Fibroblast of skin of left biceps (primary cell): Measurements from ENCODE around the gene TMOD1.
"Not testable (repeated sequence)": the region's sequence is repeated elsewhere in the genome, so short reads cannot be mapped to it uniquely, and the experiment has no call there.

Source experiments
- DNase-seq, 2 experiments: peaks; one replicate each; pipeline ENCODE4 v3.0.0-alpha.2; 2013; ENCODE audit warnings: low read depth in 2 of 2

TMOD1 gene

GRCh38 chr9:97567894-97568202 is 66.4 kb downstream of the TMOD1 start:
- no peak for DNase-seq

- no peak for DNase-seq
These were observed 67.2 kb downstream of the TMOD1 start for GRCh38 chr9:97568461-97569275.

GRCh38 chr9:97570899-97571298 is 69.4 kb downstream of the TMOD1 start:
- DNase-seq = no peak

GRCh38 chr9:97571664-97572063 is 70.2 kb downstream of the TMOD1 start:
- no peak for DNase-seq

GRCh38 chr9:97572196-97572891 is 70.9 kb downstream of the TMOD1 start:
- DNase-seq = no peak

- DNase-seq = no peak
These were observed 71.5 kb downstream of the TMOD1 start for GRCh38 chr9:97572892-97573365.

- DNase-seq = no peak
These were observed 72.1 kb downstream of the TMOD1 start for GRCh38 chr9:97573482-97574073.

GRCh38 chr9:97574101-97574571 is 72.7 kb downstream of the TMOD1 start:
- not testable (repeated sequence) for DNase-seq

- not testable (repeated sequence) for DNase-seq
These were observed 73.6 kb downstream of the TMOD1 start for GRCh38 chr9:97574921-97575672.

- no peak for DNase-seq
These were observed 74.3 kb downstream of the TMOD1 start for GRCh38 chr9:97575673-97576200.

GRCh38 chr9:97577051-97577450 is 75.6 kb downstream of the TMOD1 start:
- DNase-seq = no peak

- DNase-seq = no peak
These were observed 77.4 kb downstream of the TMOD1 start for GRCh38 chr9:97578846-97579245.

GRCh38 chr9:97579914-97580313 is 78.4 kb downstream of the TMOD1 start:
- no peak for DNase-seq

GRCh38 chr9:97581590-97581989 is 80.1 kb downstream of the TMOD1 start:
- not testable (repeated sequence) for DNase-seq

- not testable (repeated sequence) for DNase-seq
These were observed 83.3 kb downstream of the TMOD1 start for GRCh38 chr9:97584778-97585177.

GRCh38 chr9:97586909-97587308 is 85.4 kb downstream of the TMOD1 start:
- not testable (repeated sequence) for DNase-seq

- no peak for DNase-seq
These were observed 90.1 kb downstream of the TMOD1 start for GRCh38 chr9:97591535-97591934.

GRCh38 chr9:97592126-97592525 is 90.7 kb downstream of the TMOD1 start:
- no peak for DNase-seq

- DNase-seq = no peak
These were observed 92.5 kb downstream of the TMOD1 start for GRCh38 chr9:97593960-97594359.

- DNase-seq = no peak
These were observed 93.0 kb downstream of the TMOD1 start for GRCh38 chr9:97594381-97594921.

- DNase-seq = no peak
These were observed 95.4 kb downstream of the TMOD1 start for GRCh38 chr9:97596906-97597305.
